Measurements from ENCODE around the gene BCL2.

- TF ChIP-seq CTCF (conservative IDR thresholded peaks at IDR 0.05 in 1 of 2, IDR thresholded peaks at IDR 0.05 in 1 of 2; ENCODE audit: extremely low read depth in 1 of 2, insufficient read depth in 1 of 2, low read depth in 1 of 2, low read length in 2 of 2), result no peak
- TF ChIP-seq EZH2 (IDR thresholded peaks at IDR 0.05; ENCODE audit: borderline replicate concordance, low read length), result no peak
Observed at GRCh38 chr18:63203497-63203896, 116.1 kb downstream of the BCL2 start.

All from mammary epithelial cell (primary cell).